GM18868 (cell line): ENCODE measurements around the gene NFYB.
"Not testable (repeated sequence)": the region's sequence is repeated elsewhere in the genome, so short reads cannot be mapped to it uniquely, and the experiment has no call there.

Source experiments
- ATAC-seq: cut with Tn5 transposase; IDR thresholded peaks from one replicate; pipeline ENCODE4 v1.9.1; 2021; ENCODE audit warnings: mild to moderate bottlenecking, moderate library complexity; ENCODE audit not compliant: unreplicated experiment

The NFYB gene

GRCh38 chr12:104137902-104138796, at the start of gene NFYB:
Gene NFYB (minus strand): TSS chr12:104138210. CDS start chr12:104135453, 2,757 bp downstream.
- peak; percentile 89 for ATAC-seq

- no peak for ATAC-seq
These were observed 49.6 kb upstream of the NFYB start for GRCh38 chr12:104187446-104188155.

GRCh38 chr12:104183443-104183842, 45.4 kb upstream of the NFYB start:
- ATAC-seq = no peak

GRCh38 chr12:104182621-104183378, 44.8 kb upstream of the NFYB start:
- ATAC-seq = no peak

- ATAC-seq = no peak
These were observed 44.1 kb upstream of the NFYB start for GRCh38 chr12:104182144-104182543.

- no peak for ATAC-seq
These were observed 43.3 kb upstream of the NFYB start for GRCh38 chr12:104181313-104181712.

- no peak for ATAC-seq
These were observed 42.4 kb upstream of the NFYB start for GRCh38 chr12:104180374-104180773.

- ATAC-seq = no peak
These were observed 39.9 kb upstream of the NFYB start for GRCh38 chr12:104177663-104178501.

GRCh38 chr12:104177336-104177662, 39.3 kb upstream of the NFYB start:
- ATAC-seq = no peak

- no peak for ATAC-seq
These were observed 37.8 kb upstream of the NFYB start for GRCh38 chr12:104175726-104176247.

- not testable (repeated sequence) for ATAC-seq
These were observed 35.8 kb upstream of the NFYB start for GRCh38 chr12:104173804-104174203.

- ATAC-seq = no peak
These were observed 34.5 kb upstream of the NFYB start for GRCh38 chr12:104172570-104172947.

- no peak for ATAC-seq
These were observed 34.0 kb upstream of the NFYB start for GRCh38 chr12:104171785-104172569.

GRCh38 chr12:104168596-104168995, 30.6 kb upstream of the NFYB start:
- ATAC-seq = no peak

GRCh38 chr12:104167519-104168458, 29.8 kb upstream of the NFYB start:
- no peak for ATAC-seq

- ATAC-seq = no peak
These were observed 28.5 kb upstream of the NFYB start for GRCh38 chr12:104166465-104166864.

GRCh38 chr12:104165801-104166200, 27.8 kb upstream of the NFYB start:
- ATAC-seq = no peak

- no peak for ATAC-seq
These were observed 26.6 kb upstream of the NFYB start for GRCh38 chr12:104164634-104165033.
